PC-3 (cell line): ENCODE data around the gene HDAC8.
"Not testable (repeated sequence)": the region's sequence is repeated elsewhere in the genome, so short reads cannot be mapped to it uniquely, and the experiment has no call there.

Source experiments
- CTCF ChIP-seq: fragments of 300-600 bp; sonication (generic); conservative IDR thresholded peaks from 2 replicates; pipeline ENCODE4 v1.5.1; 2017; ENCODE audit warnings: antibody characterized with exemption, low read depth, mild to moderate bottlenecking, low read length
- EZH2 ChIP-seq: fragments of 300-600 bp; sonication (generic); IDR thresholded peaks from one replicate; pipeline ENCODE4 v1.6.1; 2017; ENCODE audit warnings: antibody characterized with exemption, mild to moderate bottlenecking, low read length; ENCODE audit not compliant: unreplicated experiment
- EZH2phosphoT487 ChIP-seq: fragments of 300-600 bp; sonication (generic); IDR thresholded peaks from 2 replicates; pipeline ENCODE4 v1.6.1; 2018; ENCODE audit warnings: mild to moderate bottlenecking, antibody characterized with exemption, low read length, borderline replicate concordance

- not testable (repeated sequence) for TF ChIP-seq CTCF, EZH2, EZH2phosphoT487
These were observed 18.4 kb upstream of the HDAC8 start for GRCh38 chrX:72591038-72591437.
